ENCODE data around the gene KIRREL3.

KIRREL3 gene

GRCh38 chr11:126495281-126496220, 505.0 kb downstream of the KIRREL3 start:
- DNase-seq (ENCODE audit: low spot score) (no peak), FAIRE-seq (no peak)

- FAIRE-seq (no peak), DNase-seq (ENCODE audit: low spot score) (no peak)
These were observed 505.7 kb downstream of the KIRREL3 start for GRCh38 chr11:126494831-126495230.

- no peak for DNase-seq (ENCODE audit: low spot score)
- no peak for FAIRE-seq
These were observed 508.1 kb downstream of the KIRREL3 start for GRCh38 chr11:126492331-126493082.

GRCh38 chr11:126491092-126491491, 509.5 kb downstream of the KIRREL3 start:
- DNase-seq (ENCODE audit: low spot score), result no peak
- FAIRE-seq, result no peak

GRCh38 chr11:126489836-126490660, 510.5 kb downstream of the KIRREL3 start:
- DNase-seq (ENCODE audit: low spot score) (no peak), FAIRE-seq (no peak)

GRCh38 chr11:126488591-126489370, 511.8 kb downstream of the KIRREL3 start:
- FAIRE-seq, result no peak
- DNase-seq (ENCODE audit: low spot score), result no peak

GRCh38 chr11:126487711-126488110, 512.9 kb downstream of the KIRREL3 start:
- no peak for DNase-seq (ENCODE audit: low spot score)
- FAIRE-seq, result no peak

GRCh38 chr11:126485986-126486635, 514.5 kb downstream of the KIRREL3 start:
- DNase-seq (ENCODE audit: low spot score), result no peak
- no peak for FAIRE-seq

- DNase-seq (ENCODE audit: low spot score) (no peak), FAIRE-seq (no peak)
These were observed 515.4 kb downstream of the KIRREL3 start for GRCh38 chr11:126485021-126485792.

GRCh38 chr11:126484266-126484665, 516.3 kb downstream of the KIRREL3 start:
- DNase-seq (ENCODE audit: low spot score), result peak; percentile 9
- FAIRE-seq, result no peak

- DNase-seq (ENCODE audit: low spot score) (no peak), FAIRE-seq (no peak)
These were observed 516.9 kb downstream of the KIRREL3 start for GRCh38 chr11:126483621-126484195.

GRCh38 chr11:126482586-126483108, 517.9 kb downstream of the KIRREL3 start:
- FAIRE-seq (no peak), DNase-seq (ENCODE audit: low spot score) (no peak)

GRCh38 chr11:126481303-126481680, 519.3 kb downstream of the KIRREL3 start:
- FAIRE-seq (no peak), DNase-seq (ENCODE audit: low spot score) (no peak)

- DNase-seq (ENCODE audit: low spot score) (peak; percentile 64), FAIRE-seq (peak; percentile 41)
These were observed 519.9 kb downstream of the KIRREL3 start for GRCh38 chr11:126480410-126481302.

GRCh38 chr11:126480015-126480409, 520.6 kb downstream of the KIRREL3 start:
- FAIRE-seq, result no peak
- no peak for DNase-seq (ENCODE audit: low spot score)

GRCh38 chr11:126479178-126479930, 521.2 kb downstream of the KIRREL3 start:
- FAIRE-seq (no peak), DNase-seq (ENCODE audit: low spot score) (no peak)

GRCh38 chr11:126478466-126478865, 522.1 kb downstream of the KIRREL3 start:
- FAIRE-seq, result no peak

More at GRCh38 chr11:126478466-126478865, 522.1 kb downstream of the KIRREL3 start:
- DNase-seq (ENCODE audit: low spot score), result no peak

All from RCC 7860 (cell line).